Trophoblast cell (in vitro differentiated cells and primary cell): ENCODE measurements around the gene FBXO17.

ENCODE experiments used
- DNase-seq, 2 donors: peaks; one replicate each; pipeline ENCODE4 v3.0.0-alpha.2; 2016
- H2AFZ ChIP-seq: 2 replicates; pipeline ENCODE4 v1.6.1; 2013; ENCODE audit warnings: low read length, moderate library complexity, mild to moderate bottlenecking; ENCODE audit not compliant: insufficient read depth, poor library complexity
- H2AK5ac ChIP-seq: 2 replicates; pipeline ENCODE4 v1.6.1; 2013; ENCODE audit warnings: mild to moderate bottlenecking, low read length
- H2BK120ac ChIP-seq: 2 replicates; pipeline ENCODE4 v1.6.1; 2013; ENCODE audit warnings: low read length, mild to moderate bottlenecking, moderate library complexity; ENCODE audit not compliant: insufficient read depth, poor library complexity
- H2BK12ac ChIP-seq: 2 replicates; pipeline ENCODE4 v1.6.1; 2013; ENCODE audit warnings: mild to moderate bottlenecking, low read length, moderate library complexity
- H2BK5ac ChIP-seq: 2 replicates; pipeline ENCODE4 v1.6.1; 2013; ENCODE audit warnings: low read length, low read depth, moderate library complexity, mild to moderate bottlenecking; ENCODE audit not compliant: poor library complexity
- H3K14ac ChIP-seq: 2 replicates; pipeline ENCODE4 v1.6.1; 2013; ENCODE audit warnings: mild to moderate bottlenecking, low read length
- H3K18ac ChIP-seq: 2 replicates; pipeline ENCODE4 v1.6.1; 2013; ENCODE audit warnings: mild to moderate bottlenecking, low read length
- H3K23ac ChIP-seq: 2 replicates; pipeline ENCODE4 v1.6.1; 2013; ENCODE audit warnings: low read length
- H3K27ac ChIP-seq: 2 replicates; pipeline ENCODE4 v1.5.1; 2013; ENCODE audit warnings: low read depth, mild to moderate bottlenecking, inconsistent platforms, low read length, moderate library complexity
- H3K27me3 ChIP-seq: 2 replicates; pipeline ENCODE4 v1.6.1; 2013; ENCODE audit warnings: inconsistent platforms, mild to moderate bottlenecking, low read length, moderate library complexity; ENCODE audit not compliant: insufficient read depth
- H3K36me3 ChIP-seq, 2 experiments: 1 replicate in 1 of 2; 2 replicates in 1 of 2; pipeline ENCODE4 v1.6.1; 2013; ENCODE audit warnings: low read length in 2 of 2, mild to moderate bottlenecking in 2 of 2, moderate library complexity in 1 of 2; ENCODE audit not compliant: insufficient read depth in 2 of 2, control insufficient read depth in 1 of 2
- H3K4ac ChIP-seq: 2 replicates; pipeline ENCODE4 v1.6.1; 2013; ENCODE audit warnings: low read depth, mild to moderate bottlenecking, low read length, moderate library complexity
- H3K4me1 ChIP-seq, 2 experiments: 1 replicate in 1 of 2; 2 replicates in 1 of 2; pipeline ENCODE4 v1.6.1; 2013; ENCODE audit warnings: low read length in 2 of 2, mild to moderate bottlenecking in 2 of 2, moderate library complexity in 1 of 2; ENCODE audit not compliant: insufficient read depth in 2 of 2, control insufficient read depth in 1 of 2
- H3K4me2 ChIP-seq: 2 replicates; pipeline ENCODE4 v1.6.1; 2013; ENCODE audit warnings: inconsistent platforms, mild to moderate bottlenecking, low read length, moderate library complexity
- H3K4me3 ChIP-seq: 2 replicates; pipeline ENCODE4 v1.5.1; 2013; ENCODE audit warnings: mild to moderate bottlenecking, low read depth, low read length, inconsistent platforms
- H3K79me1 ChIP-seq: one replicate; pipeline ENCODE4 v1.6.1; 2013; ENCODE audit warnings: low read length
- H3K79me2 ChIP-seq: 2 replicates; pipeline ENCODE4 v1.6.1; 2013; ENCODE audit warnings: low read length, mild to moderate bottlenecking; ENCODE audit not compliant: control insufficient read depth, insufficient read depth, poor library complexity
- H3K9ac ChIP-seq: 2 replicates; pipeline ENCODE4 v1.6.1; 2013; ENCODE audit warnings: mild to moderate bottlenecking, low read length
- H3K9me3 ChIP-seq: 2 replicates; pipeline ENCODE4 v1.6.1; 2013; ENCODE audit warnings: low read depth, mild to moderate bottlenecking, control low read depth, inconsistent platforms, low read length; ENCODE audit not compliant: insufficient read depth
- H4K12ac ChIP-seq: 2 replicates; pipeline ENCODE4 v1.6.1; 2013; ENCODE audit warnings: low read depth, mild to moderate bottlenecking, low read length, moderate library complexity
- H4K8ac ChIP-seq: 2 replicates; pipeline ENCODE4 v1.6.1; 2013; ENCODE audit warnings: low read depth, mild to moderate bottlenecking, low read length, moderate library complexity
- H4K91ac ChIP-seq: one replicate; pipeline ENCODE4 v1.6.1; 2013; ENCODE audit warnings: low read depth, mild to moderate bottlenecking, low read length, moderate library complexity
- WGBS: extraction: QIAGEN DNeasy Blood & Tissue Kit; methylation state at CpG from one replicate; pipeline ENCODE4 v1.1.7; 2013; ENCODE audit warnings: missing lambda C conversion rate; ENCODE audit not compliant: insufficient read length, insufficient coverage; ENCODE audit errors: extremely low coverage; 5-methylcytosine and 5-hydroxymethylcytosine counted together

Gene FBXO17

DNA sequence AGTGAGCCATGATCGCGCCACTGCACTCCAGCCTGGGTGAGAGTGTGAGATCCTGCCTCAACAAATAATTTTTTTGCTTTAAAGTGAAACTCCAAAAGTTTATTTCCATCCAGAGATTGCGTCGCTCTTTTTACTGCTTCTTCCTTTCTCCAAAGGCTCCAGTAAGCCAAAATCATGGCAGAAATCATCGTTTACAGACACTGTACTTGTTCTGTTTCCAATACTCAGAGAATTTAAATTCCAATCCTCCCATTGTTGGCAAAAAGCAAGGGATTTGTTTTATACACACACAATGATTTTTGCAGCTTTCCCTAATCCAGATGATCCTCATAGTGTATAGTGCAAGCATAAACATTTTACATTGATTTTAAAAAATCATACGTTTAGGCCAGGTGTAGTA is 41.5 kb upstream of the FBXO17 start:
- Histone ChIP-seq H4K8ac (no peak overlapping the region), H3K14ac (no peak overlapping the region), H3K4ac (no peak overlapping the region), H3K4me2 (no peak overlapping the region), H2BK12ac (no peak overlapping the region), H3K79me2 (no peaks in the 10 kb centered on the region), H3K36me3 (no peaks in the 10 kb centered on the region), H3K9me3 (peaks cover 2% of the 10 kb centered on the region), H2AK5ac (no peak overlapping the region), H3K79me1 (no peaks in the 10 kb centered on the region), H3K18ac (no peak overlapping the region), H4K91ac (no peak overlapping the region), H3K4me3 (no peak overlapping the region), H4K12ac (no peak overlapping the region), H2AFZ (no peak overlapping the region), H2BK5ac (no peak overlapping the region), H3K27me3 (no peaks in the 10 kb centered on the region), H2BK120ac (no peak overlapping the region), H3K23ac (no peak overlapping the region), H3K27ac (no peak overlapping the region), H3K9ac (no peak overlapping the region), H3K4me1 (no peaks in the 10 kb centered on the region)
- no CpG with 5 or more reads among the region's 6 CpGs for WGBS
- no peak for DNase-seq

DNA sequence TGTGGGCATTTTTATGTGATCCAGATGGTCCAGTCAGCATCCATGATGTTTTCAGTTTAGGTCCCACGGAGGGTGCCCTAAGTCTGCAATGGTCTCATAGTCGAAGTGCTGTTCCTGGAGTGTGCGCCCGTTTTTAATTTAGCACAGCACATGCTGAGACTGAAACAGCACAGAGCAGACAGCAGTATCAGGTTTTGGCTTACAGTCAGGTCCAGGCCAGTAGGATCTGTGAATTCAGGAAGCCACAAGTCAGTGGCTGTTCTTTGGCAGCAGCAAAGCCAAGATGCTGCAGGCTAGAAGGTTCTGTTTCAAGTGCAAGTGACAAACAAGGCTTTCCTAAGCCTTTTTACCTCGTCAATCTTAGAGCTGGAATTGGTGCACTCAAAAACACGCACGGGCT is 38.5 kb upstream of the FBXO17 start:
- Histone ChIP-seq H2BK5ac (no peak overlapping the region), H3K4me2 (no peak overlapping the region), H4K12ac (no peak overlapping the region), H3K4me3 (no peak overlapping the region), H3K23ac (no peak overlapping the region), H3K4me1 (no peaks in the 10 kb centered on the region), H4K8ac (no peak overlapping the region), H2AFZ (no peak overlapping the region), H3K27me3 (no peaks in the 10 kb centered on the region), H2BK120ac (no peak overlapping the region), H3K9me3 (peaks cover 2% of the 10 kb centered on the region), H2AK5ac (no peak overlapping the region), H2BK12ac (no peak overlapping the region), H3K18ac (no peak overlapping the region), H3K14ac (no peak overlapping the region), H4K91ac (no peak overlapping the region), H3K79me1 (no peaks in the 10 kb centered on the region), H3K4ac (no peak overlapping the region), H3K36me3 (no peaks in the 10 kb centered on the region), H3K9ac (no peak overlapping the region), H3K79me2 (no peaks in the 10 kb centered on the region), H3K27ac (no peak overlapping the region)
- no peak for DNase-seq
- no CpG with 5 or more reads among the region's 7 CpGs for WGBS

DNA sequence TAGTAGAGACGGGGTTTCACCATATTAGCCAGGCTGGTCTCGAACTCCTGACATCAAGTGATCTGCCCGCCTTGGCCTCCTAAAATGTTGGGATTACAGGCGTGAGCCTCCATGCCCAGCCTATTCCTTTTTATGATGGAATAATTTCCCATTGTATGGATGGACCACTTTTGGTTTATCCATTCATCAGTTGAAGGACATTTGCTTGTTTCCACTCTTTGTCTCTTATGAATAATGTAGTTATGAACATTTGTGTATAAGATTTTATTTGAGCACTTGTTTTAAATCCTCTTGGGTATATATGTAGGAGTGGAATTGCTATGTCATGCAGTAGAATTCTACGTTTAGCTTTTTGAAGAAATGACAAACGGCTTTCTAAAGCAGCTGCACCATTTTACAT is 33.5 kb upstream of the FBXO17 start:
- H3K9me3 ChIP-seq, result no peaks in the 10 kb centered on the region
- peaks cover 0 to 4% of the 10 kb centered on the region in 2 experiments for H3K4me1 ChIP-seq
- DNase-seq, result no peak
- no peak overlapping the region for H3K4me2 ChIP-seq
- no peak overlapping the region for H3K18ac ChIP-seq
- no peak overlapping the region for H2BK12ac ChIP-seq
- no peak overlapping the region for H3K4me3 ChIP-seq
- H4K91ac ChIP-seq, result no peak overlapping the region
- H2BK120ac ChIP-seq, result no peak overlapping the region
- H4K12ac ChIP-seq, result no peak overlapping the region
- no peaks in the 10 kb centered on the region for H3K27me3 ChIP-seq
- H3K14ac ChIP-seq, result no peak overlapping the region
- no peak overlapping the region for H2AFZ ChIP-seq
- H3K23ac ChIP-seq, result no peak overlapping the region
- H2BK5ac ChIP-seq, result no peak overlapping the region
- H4K8ac ChIP-seq, result no peak overlapping the region
- no CpG with 5 or more reads among the region's 6 CpGs for WGBS
- no peak overlapping the region for H3K9ac ChIP-seq
- no peaks in the 10 kb centered on the region for H3K79me2 ChIP-seq
- H2AK5ac ChIP-seq, result no peak overlapping the region
- H3K79me1 ChIP-seq, result no peaks in the 10 kb centered on the region
- no peak overlapping the region for H3K27ac ChIP-seq
- no peaks in the 10 kb centered on the region for H3K36me3 ChIP-seq
- H3K4ac ChIP-seq, result no peak overlapping the region

DNA sequence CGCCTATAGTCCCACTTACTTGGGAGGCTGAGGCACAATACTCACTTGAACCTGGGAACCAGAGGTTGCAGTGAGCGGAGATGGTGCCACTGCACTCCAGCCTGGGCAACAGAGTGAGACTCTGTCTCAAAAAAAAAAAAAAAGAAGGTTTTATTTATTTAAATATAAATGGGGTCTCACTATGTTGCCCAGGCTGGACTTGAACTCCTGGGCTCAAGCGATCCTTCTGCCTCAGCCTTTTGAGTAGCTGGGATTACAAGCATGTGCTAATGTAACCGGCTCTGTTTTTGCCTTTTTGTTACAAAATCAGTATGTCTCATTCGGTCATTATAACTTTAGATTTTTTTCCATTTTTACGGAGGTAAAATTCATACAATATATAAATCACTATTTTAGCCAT is 32.6 kb upstream of the FBXO17 start:
- Histone ChIP-seq H3K27ac (no peak overlapping the region), H2BK12ac (no peak overlapping the region), H3K79me1 (no peaks in the 10 kb centered on the region), H2BK120ac (no peak overlapping the region), H3K4me2 (no peak overlapping the region), H2AK5ac (no peak overlapping the region), H2BK5ac (no peak overlapping the region), H3K14ac (no peak overlapping the region), H3K4ac (no peak overlapping the region), H3K23ac (no peak overlapping the region), H2AFZ (no peak overlapping the region), H3K4me3 (no peak overlapping the region), H3K36me3 (no peaks in the 10 kb centered on the region), H4K91ac (no peak overlapping the region), H3K9me3 (no peaks in the 10 kb centered on the region), H3K9ac (no peak overlapping the region), H4K8ac (no peak overlapping the region), H3K4me1 (peaks cover 0 to 4% of the 10 kb centered on the region in 2 experiments), H3K27me3 (no peaks in the 10 kb centered on the region), H3K79me2 (no peaks in the 10 kb centered on the region), H4K12ac (no peak overlapping the region), H3K18ac (no peak overlapping the region)
- no peak for DNase-seq
- no CpG with 5 or more reads among the region's 6 CpGs for WGBS
